RWPE1 (cell line): Measurements from ENCODE around the gene LIPC.

Experiments
- CTCF ChIA-PET: fragments of 350-600 bp; sonication (Branson Sonifier 250); formaldehyde crosslinking; extraction: SDS; loops from one replicate; lab custom pipeline; 2021; lab: Yijun Ruan, JAX
- POLR2A ChIA-PET: fragments of 400-600 bp; formaldehyde crosslinking; extraction: SDS; loops from one replicate; lab custom pipeline; 2020; ENCODE audit warnings: antibody characterized with exemption; ENCODE audit not compliant: low non-redundant PET; lab: Yijun Ruan, JAX
- DNase-seq: peaks from one replicate; pipeline ENCODE4 v3.0.0; 2012; ENCODE audit warnings: low spot score
- H3K27ac ChIP-seq: fragments of 450-650 bp; 2 replicates; pipeline ENCODE4 v1.5.1; 2017
- TF ChIP-seq, protein P1 (sequence below): fragments of 450-650 bp; conservative IDR thresholded peaks from 2 replicates; pipeline ENCODE4 v1.5.1; 2017; ENCODE audit warnings: low read depth, mild to moderate bottlenecking

The LIPC gene

DNA sequence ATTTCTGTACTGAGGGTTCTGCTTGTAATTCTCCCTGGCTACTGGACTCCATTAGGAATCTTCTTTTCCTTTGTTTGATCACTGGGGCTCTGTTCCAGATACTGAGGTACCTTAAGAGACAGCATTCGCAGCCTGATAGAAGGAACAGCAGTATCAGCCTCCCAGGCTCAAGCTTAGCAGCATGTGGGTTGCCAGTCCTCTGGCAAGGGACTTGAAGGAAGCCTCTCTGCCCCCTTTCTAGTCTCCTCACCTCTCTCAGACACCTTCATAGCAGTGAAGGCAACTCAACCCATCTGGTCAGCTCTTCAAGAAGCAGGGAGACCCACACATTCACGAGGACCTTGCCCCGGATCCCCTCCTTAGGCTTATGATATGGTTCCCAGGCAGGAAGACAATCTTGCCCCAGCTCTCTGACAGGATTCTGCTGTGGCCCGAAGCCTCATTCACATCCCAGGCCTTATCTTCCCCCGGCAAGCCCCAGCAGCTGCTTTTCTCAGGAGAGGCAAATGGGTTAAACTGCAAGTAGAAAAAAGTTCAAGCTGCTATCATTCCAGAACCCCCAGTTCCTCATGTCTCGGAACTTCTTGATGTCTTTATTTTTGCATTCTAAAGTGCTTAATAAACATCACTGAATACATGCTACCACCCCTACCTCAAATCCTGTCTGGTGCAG is 153.1 kb downstream of the LIPC start:
- no peak overlapping the region for H3K27ac ChIP-seq
- ChIA-PET CTCF (interaction anchor here (0.6 to 0.7 kb wide), 2 partner anchors 70 to 301 kb away, joined by 3 read pairs; no protein-coding TSS in a partner anchor), POLR2A (no interaction called here)
- DNase-seq: no peak
- TF ChIP-seq, protein P1, sequence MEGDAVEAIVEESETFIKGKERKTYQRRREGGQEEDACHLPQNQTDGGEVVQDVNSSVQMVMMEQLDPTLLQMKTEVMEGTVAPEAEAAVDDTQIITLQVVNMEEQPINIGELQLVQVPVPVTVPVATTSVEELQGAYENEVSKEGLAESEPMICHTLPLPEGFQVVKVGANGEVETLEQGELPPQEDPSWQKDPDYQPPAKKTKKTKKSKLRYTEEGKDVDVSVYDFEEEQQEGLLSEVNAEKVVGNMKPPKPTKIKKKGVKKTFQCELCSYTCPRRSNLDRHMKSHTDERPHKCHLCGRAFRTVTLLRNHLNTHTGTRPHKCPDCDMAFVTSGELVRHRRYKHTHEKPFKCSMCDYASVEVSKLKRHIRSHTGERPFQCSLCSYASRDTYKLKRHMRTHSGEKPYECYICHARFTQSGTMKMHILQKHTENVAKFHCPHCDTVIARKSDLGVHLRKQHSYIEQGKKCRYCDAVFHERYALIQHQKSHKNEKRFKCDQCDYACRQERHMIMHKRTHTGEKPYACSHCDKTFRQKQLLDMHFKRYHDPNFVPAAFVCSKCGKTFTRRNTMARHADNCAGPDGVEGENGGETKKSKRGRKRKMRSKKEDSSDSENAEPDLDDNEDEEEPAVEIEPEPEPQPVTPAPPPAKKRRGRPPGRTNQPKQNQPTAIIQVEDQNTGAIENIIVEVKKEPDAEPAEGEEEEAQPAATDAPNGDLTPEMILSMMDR: no peak

DNA sequence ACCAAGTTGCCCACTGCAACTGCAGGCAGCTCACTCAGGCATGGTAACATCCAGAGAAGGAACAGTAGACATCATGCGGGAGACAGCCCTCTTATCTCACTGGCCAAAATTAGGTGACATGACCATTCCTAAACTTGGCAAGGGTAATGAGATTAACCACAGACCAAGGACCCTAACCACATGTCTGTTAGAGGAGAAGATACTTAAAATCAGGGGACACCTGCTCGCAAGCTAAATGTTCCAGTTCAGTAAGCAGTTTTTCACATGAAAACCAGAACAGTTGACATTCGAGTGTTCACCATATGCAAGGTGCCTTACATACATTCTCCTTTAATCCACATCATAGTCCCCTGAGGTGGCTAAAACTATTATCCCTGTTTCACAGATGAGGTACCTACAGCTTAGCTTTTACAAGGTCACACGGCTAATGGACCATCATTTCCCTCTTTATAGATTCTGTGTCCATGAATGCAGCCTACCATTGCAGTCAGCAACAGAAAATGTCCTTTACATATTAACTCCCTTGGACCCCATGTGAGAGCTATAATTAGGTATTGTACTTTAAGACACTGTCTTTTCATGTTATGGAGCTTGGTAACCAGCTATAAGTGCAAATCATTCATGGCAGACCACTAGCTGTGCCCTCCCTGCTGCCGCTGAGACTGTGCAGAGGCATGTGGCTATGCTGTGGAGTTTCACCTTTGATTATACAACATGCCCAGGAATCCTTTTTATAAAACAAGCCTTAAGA is 154.1 kb downstream of the LIPC start:
- no peak for DNase-seq
- ChIA-PET POLR2A (no interaction called here), CTCF (interaction anchor here (0.8 kb wide), 1 partner anchor 26 kb away, joined by 3 read pairs; no protein-coding TSS in a partner anchor)
- TF ChIP-seq, protein P1: no peak
- no peak overlapping the region for H3K27ac ChIP-seq

DNA sequence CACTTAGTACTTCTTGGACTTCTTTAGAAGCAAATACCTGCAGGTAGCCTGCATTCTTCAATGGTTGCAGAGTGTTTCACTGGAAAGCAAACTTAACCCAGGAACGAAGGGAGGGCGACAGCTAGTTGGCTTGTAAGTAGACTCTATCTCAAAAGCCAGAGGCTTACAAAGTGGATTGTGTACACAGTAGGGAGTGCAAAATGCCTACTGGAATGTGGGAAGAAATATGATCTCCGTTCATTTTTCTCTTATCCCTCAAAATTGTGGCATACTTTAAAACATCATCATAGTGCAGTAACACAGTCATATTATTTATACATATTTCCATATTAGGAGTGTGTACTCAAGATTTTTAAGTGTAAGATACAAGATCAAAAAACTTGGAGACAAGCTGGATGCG is 155.7 kb downstream of the LIPC start:
- TF ChIP-seq, protein P1: no peak
- no peak for DNase-seq
- no peak overlapping the region for H3K27ac ChIP-seq
- CTCF ChIA-PET: interaction anchor here (0.6 to 0.7 kb wide), 3 partner anchors 96 to 376 kb away, joined by 3 to 4 read pairs (median 4); no protein-coding TSS in a partner anchor
- POLR2A ChIA-PET: no interaction called here

DNA sequence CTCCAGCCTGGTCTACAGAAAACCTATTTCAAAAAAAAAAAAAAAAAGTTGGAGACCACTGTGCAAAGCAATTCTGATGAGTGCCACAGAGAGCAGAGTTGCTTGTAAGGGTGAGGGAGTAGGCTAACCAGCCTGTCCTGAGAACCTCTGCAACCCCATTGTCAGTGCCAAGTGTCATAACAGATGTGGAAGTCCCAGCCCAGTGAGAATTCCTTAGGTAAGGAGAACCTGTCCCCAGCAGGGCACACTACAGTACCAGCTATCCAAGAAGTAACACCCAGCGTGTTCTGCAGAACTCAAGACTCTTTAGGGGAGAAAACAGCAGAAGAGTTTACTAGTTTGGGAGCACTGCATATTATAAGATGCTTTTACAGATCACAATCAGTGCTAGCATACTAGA is 156.3 kb downstream of the LIPC start:
- ChIA-PET CTCF (interaction anchor here (0.6 to 0.7 kb wide), 3 partner anchors 97 to 376 kb away, joined by 3 to 4 read pairs (median 4); no protein-coding TSS in a partner anchor), POLR2A (no interaction called here)
- H3K27ac ChIP-seq: no peak overlapping the region
- no peak for DNase-seq
- TF ChIP-seq, protein P1: no peak

DNA sequence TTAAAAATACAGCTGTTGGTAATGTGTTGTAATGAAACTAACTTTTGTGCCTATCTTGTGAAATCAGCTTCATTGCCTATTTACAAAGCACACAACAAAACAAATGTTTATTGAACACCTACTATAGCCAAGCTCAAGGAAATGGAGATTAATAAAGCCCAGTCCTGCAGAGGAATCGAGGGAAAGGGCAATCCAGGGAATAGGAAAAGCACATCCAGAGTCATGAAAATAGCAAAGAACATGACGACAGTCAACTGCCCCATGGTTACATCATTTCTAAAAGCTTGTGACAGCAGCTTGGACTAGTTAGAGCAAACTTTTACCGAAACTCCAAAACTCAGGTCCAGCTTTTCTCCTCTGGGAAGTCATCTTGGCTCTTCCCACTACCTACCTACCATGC is 157.3 kb downstream of the LIPC start:
- ChIA-PET POLR2A (no interaction called here), CTCF (interaction anchor here (0.6 kb wide), 2 partner anchors 159 to 196 kb away, joined by 3 to 4 read pairs; no protein-coding TSS in a partner anchor)
- H3K27ac ChIP-seq: no peak overlapping the region
- TF ChIP-seq, protein P1: no peak
- no peak for DNase-seq

DNA sequence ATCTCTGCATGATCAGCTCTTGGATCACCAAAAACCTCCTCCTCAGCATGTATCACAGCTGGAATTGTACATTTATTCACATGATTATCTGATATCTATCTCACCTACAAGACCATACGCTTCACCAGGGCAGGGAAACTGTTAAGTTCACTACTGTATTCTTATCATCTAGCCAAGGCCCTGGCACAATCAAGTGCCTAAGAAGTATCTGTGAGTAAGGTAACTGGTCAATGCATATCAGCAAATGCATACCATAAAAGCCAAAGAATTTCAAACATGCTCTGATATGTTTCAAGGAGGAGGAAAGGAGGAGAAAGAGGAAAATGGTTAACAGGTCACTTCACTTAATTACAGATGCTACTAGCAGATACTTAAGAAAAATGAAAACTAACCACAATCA is 158.4 kb downstream of the LIPC start:
- DNase-seq: no peak
- TF ChIP-seq, protein P1: no peak
- ChIA-PET POLR2A (no interaction called here), CTCF (interaction anchor here (0.6 kb wide), 1 partner anchor 1005 kb away, joined by 4 read pairs; no protein-coding TSS in a partner anchor)
- H3K27ac ChIP-seq: no peak overlapping the region
